Cardiac septum (tissue), 1 donor: ENCODE measurements around the gene PBX4. TPM values are rescaled to one million over a fixed set of nuclear protein-coding genes. Genes with fewer than 3 reads are reported as not detected.
"Not testable (repeated sequence)": the region's sequence is repeated elsewhere in the genome, so short reads cannot be mapped to it uniquely, and the experiment has no call there.

Experiments
- DNase-seq: peaks from one replicate; pipeline ENCODE4 v3.0.0-alpha.2; 2020; ENCODE audit warnings: low spot score
- intact Hi-C: fragments of 100-400 bp; cut with DNase I; formaldehyde crosslinking; loops from one replicate; pipeline ENCODE4 v1.14.0; 2022
- long read RNA-seq: library from polyadenylated mRNA; unstranded; transcript quantifications from one replicate; pipeline ENCODE4 v2.0.0, GENCODE V29; 2021
- total RNA-seq: library from RNA; stranded (reverse); fragmentation: NEBNext Ultra II Directional; extraction: Animal tissue kit (Norgen Biotek cat#: 25700); gene quantifications from one replicate; pipeline ENCODE4 v1.2.1, GENCODE V29; 2021
- donor health status: DM: no; HTN: no; CAD: no.

The PBX4 gene, protein sequence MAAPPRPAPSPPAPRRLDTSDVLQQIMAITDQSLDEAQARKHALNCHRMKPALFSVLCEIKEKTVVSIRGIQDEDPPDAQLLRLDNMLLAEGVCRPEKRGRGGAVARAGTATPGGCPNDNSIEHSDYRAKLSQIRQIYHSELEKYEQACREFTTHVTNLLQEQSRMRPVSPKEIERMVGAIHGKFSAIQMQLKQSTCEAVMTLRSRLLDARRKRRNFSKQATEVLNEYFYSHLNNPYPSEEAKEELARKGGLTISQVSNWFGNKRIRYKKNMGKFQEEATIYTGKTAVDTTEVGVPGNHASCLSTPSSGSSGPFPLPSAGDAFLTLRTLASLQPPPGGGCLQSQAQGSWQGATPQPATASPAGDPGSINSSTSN
- not detected for total RNA-seq
- long read RNA-seq: 0 reads

DNA sequence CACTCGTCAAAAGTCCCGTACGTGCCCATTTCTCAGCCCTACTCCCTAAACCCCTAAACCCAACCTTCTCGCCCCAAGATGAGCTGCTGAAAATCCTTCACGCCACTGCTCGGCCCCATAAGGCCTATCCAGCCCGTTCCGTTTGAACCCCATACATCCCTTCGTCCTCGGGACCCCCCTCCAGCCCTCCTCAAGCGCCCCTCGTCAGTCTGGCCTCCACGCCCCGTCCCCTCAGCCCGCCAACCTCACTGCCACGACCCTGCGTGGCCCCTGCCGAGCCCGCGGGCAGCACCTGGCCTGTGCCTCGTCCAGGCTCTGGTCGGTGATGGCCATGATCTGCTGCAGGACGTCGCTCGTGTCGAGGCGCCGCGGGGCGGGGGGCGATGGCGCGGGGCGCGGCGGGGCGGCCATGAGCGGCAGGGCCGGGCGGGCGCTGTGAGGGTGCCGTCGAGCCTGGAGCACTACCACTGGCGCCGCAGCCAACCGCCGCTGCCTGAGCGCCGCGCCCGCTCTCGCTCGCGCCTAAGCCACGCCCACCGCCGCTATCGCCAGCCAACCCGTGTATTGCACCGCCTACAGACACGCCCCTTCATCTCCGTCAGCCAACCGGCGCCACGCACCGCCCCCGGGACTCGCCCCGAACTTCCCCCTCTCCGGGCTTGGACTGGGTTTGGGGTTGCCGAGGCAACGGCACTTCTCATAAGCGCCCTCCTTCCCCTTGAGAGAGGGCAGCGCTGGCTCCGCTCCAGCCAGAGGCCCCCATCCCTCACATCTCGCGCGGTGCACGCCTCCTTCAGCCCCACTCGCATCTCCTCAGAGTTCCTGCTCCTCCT, at the start of gene PBX4:
TSS of gene PBX4 (minus strand) at position 469 of the 833 bp plus-strand sequence. CDS start at position 411, 58 bp downstream.
- DNase-seq: peak; percentile 98
- intact Hi-C loops: no loop called here

- DNase-seq: not testable (repeated sequence)
- intact Hi-C loops: loop anchor here (5.0 to 10.0 kb wide), 2 partner anchors 67 to 239 kb away; partner anchors contain the start of genes ZNF14 and ZNF93
Observed at GRCh38 chr19:19665420-19665948, 47.0 kb upstream of the PBX4 start.

DNA sequence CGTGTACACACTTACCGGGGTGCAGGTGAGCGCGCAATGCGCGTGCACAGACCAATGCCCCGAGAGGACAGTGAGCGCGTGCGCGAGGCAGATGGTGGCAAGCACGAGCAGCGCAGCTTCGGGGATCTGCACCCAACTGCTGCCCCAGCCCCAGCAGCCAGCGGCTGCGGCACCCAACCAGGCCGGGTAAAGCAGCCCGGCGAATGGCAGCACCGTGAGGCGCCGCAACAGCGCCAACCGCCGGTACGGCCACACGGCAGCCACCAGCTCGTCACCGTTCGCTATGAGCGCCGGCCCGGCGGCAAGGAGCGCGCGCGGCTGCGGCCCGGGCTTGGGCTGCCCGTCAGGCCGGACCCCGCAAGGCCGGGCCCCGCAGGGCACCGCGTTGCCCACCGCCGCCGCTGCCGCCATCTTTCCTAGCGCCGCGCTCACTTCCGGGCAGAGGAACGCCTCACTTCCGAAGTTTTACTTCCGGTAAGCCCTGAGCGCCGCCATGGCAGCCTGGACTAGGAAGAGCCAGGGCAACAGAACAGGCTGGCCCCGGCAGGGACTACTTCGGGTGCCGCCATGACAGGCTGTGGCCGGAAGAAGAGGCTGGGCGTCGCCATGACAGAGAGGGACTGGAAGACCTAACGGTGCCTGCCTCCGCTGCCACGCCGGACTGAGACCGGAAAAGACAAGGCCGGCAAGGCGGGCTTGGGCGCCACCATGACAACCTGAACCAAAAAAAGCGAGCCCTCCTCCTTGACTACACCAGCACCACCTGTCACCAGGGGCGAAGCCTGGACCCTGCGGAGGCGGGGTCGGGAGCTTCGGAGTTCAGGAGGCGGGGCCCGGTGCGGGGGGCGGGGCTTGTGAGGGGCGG, 45.0 kb upstream of the PBX4 start, which contains the start of gene ATP13A1:
TSS of gene ATP13A1 (minus strand) at position 421 of the 865 bp plus-strand sequence. CDS start at position 411, 10 bp downstream.
- intact Hi-C loops: loop anchor here (5.0 to 10.0 kb wide), 3 partner anchors 114 to 241 kb away; partner anchors contain the start of genes ZNF506 and ZNF93
- peak; percentile 98 for DNase-seq

DNA sequence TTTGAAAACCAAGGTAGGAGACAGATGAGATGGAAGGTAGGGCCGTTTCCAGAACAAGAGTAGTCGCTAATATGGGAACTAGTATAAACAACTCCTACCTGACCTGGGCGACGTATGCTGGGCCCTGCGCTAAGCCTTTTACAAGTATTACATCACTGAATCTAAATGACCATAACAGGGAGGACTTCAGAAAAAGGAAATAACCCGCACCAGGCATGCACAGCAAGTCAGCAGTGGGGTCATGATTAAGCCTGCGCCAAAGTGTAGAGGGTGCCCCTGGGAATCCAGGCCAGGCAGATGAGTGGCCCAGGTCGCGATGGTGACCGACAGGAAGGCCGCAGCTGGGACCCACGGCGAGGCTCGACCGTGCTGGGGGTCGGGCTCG, 44.4 kb upstream of the PBX4 start:
- no peak for DNase-seq

GRCh38 chr19:19662344-19662743, 43.9 kb upstream of the PBX4 start:
- intact Hi-C loops: loop anchor here (5.0 to 10.0 kb wide), 3 partner anchors 115 to 242 kb away; partner anchors contain the start of genes ZNF506 and ZNF93
- no peak for DNase-seq

More for the DNA sequence above, 44.4 kb upstream of the PBX4 start:
- intact Hi-C loops: loop anchor here (5.0 to 10.0 kb wide), 3 partner anchors 114 to 242 kb away; partner anchors contain the start of genes ZNF506 and ZNF93

DNA sequence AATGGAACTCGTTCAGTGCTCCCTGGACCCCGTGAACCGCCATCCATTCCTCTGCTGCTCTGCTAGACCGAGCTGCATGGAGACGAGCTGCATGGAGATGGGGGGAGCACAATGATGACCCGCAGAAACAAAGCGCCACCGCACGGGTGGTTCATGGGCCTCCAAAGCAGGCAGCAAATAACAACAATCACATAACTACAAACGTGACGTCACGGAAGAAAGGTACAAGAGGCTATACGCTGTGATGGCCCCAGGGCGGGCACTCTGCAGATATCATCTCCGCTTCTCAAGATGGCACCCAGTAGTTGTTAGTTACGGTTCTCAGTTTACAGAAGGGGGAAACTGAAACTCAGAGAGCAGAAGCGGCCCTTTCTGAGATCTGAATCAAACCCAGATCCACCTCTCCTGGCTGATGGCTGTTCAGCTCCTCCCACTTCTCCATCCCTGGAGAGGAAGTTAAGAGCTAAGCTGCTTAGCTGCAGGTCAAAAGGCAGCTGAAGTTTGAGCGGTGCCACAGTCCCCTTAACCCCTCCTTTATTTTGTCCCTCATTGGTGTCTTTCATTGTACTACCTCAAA, 43.3 kb upstream of the PBX4 start:
- DNase-seq: no peak
- intact Hi-C loops: loop anchor here (5.0 to 10.0 kb wide), 3 partner anchors 116 to 243 kb away; partner anchors contain the start of genes ZNF506 and ZNF93

GRCh38 chr19:19661141-19661674, 42.7 kb upstream of the PBX4 start:
- no peak for DNase-seq
- intact Hi-C loops: loop anchor here (5.0 to 10.0 kb wide), 3 partner anchors 116 to 244 kb away; partner anchors contain the start of genes ZNF506 and ZNF93

- no peak for DNase-seq
- intact Hi-C loops: loop anchor here (5.0 to 10.0 kb wide), 3 partner anchors 118 to 245 kb away; partner anchors contain the start of genes ZNF506 and ZNF93
Observed at GRCh38 chr19:19659646-19660245, 41.3 kb upstream of the PBX4 start.

DNA sequence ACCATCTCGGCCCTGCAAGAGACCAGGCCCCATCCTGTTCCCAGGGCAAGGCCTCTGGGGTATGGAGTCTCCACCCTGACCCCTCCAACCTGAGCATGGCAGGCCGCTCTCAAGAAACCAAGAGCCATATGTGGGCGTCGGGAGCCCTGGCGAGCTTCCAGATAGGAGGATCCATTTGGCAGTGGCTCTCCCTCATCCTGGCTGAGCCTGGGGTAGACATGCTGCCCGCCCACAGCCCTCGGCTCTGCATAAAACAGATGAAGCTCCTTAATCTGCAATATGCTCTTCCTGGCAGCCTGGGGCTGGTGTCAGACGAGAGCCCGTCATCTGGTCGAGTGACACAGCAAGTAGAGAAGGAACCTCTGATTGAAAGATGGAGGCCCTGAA, 38.9 kb upstream of the PBX4 start:
- intact Hi-C loops: no loop called here
- DNase-seq: no peak

- intact Hi-C loops: no loop called here
- DNase-seq: no peak
Observed at GRCh38 chr19:19656451-19657396, 38.2 kb upstream of the PBX4 start.

DNA sequence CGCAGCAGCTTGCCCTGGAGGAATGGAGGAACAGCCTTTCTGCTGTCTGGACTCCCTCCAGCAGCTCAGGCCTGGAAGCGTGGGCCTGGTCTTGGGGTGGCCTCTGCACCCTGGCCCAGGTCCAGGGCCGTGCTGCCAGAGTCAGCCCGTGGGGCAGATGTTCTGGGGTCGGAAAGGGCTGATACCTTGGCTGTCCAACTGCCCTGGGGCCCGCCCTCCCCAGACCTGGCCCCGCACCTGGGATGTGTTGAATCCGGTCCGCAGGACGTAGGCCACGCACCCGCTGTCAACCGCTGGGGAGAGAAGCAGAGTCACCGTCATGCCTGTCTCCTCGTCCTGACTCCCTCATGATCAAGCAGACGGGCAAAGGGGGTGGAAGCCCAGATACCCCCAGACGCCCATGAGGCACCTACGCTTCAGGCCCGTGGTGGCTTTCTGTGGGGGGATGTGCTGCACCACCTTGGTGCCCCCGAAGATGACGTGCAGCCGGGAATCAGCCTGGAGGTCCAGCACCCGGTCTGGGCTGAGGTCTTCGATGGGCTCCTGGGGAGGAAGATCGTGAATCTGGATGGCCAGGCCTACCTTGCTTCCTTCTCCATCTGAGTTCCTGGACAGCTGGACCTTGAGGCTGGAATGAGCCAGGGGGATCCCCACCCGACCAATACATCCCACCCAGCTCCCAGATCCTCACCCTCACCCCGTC, 37.3 kb upstream of the PBX4 start:
- DNase-seq: no peak
- intact Hi-C loops: no loop called here

DNA sequence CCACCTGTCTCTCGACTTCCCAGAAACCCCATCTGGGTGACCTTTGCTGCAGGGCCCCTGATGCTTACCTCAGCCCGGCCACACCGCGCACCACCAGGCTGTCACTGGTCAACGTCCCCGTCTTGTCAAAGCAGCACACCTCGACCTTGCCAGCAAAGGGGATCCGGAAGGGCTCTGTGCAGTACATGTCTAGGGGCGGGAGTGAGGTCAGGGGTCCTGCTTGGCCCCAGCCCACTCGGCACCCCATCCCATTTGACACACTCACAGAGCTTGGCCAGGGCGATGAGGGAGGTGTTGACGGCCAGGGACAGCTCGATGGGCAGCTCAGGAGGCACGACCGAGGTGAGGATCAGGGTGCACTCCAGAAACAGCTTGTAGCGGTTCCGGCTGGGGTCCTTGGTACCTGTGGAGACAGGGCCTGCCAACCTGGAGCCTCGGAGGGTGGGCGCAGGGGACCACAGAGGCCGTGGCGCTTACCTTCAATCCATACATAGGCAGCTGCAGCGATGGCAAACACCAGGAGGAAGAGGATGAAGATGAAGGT, 36.6 kb upstream of the PBX4 start:
- no peak for DNase-seq
- intact Hi-C loops: no loop called here

- DNase-seq: no peak
- intact Hi-C loops: no loop called here
Observed at GRCh38 chr19:19654441-19654840, 36.0 kb upstream of the PBX4 start.

GRCh38 chr19:19653597-19654147, 35.2 kb upstream of the PBX4 start:
- intact Hi-C loops: no loop called here
- DNase-seq: no peak

DNA sequence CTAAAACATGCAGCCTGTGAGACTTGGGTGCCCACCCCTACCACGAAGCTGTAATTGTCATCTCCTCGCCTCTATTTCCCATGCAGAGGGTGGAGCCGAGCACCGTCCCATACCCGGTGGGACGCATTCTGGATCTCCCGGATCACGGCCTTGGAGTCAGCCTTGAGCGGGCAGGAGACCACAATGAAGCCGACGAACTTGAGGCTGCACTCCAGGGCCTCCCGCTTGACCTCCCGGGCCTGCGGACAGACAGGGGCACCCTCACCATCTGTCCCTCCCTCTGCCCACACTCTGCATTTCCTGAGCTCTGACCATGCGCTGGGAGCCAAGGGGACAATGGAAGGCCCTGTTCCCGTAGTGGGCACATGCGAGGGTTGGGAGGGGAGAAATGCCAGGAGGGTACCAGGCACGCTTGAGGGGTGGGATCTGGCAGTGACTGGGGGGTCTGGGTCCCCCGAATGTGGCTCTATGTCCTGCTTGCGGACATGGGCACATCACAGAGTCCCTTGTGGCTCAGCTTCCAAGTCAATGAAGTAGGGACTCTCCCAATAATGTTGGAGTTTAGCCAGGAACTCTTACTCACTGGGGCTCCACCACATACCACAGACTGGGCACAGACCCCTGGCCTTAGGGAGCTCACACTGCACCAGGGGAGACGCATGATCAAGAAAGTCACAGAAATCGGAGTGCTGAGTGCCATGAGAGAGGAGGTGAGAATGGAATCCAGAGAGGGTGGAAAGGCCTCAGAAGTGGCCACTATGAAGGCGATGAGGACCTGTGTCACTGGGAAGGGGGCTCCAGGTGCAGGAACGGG, 34.2 kb upstream of the PBX4 start:
- intact Hi-C loops: no loop called here
- no peak for DNase-seq
